Measurements from ENCODE around the gene SIK3. TPM values are rescaled to one million over a fixed set of nuclear protein-coding genes. Genes with fewer than 3 reads are reported as not detected.

The SIK3 gene
- total RNA-seq, 1 donor, result 40.0 TPM

- H3K9me3 ChIP-seq (ENCODE audit: low read depth, low read length), result no peaks in the 10 kb centered on the region
- no peaks in the 10 kb centered on the region for H3K27me3 ChIP-seq (ENCODE audit: insufficient read depth, low read length)
- peaks cover 69% of the 10 kb centered on the region for H3K4me1 ChIP-seq (ENCODE audit: insufficient read depth, low read length)
- H3K4me3 ChIP-seq (ENCODE audit: low read length), result no peak overlapping the region
These were observed 170.9 kb downstream of the SIK3 start for GRCh38 chr11:116927163-116927974.

GRCh38 chr11:116925050-116925449, 173.2 kb downstream of the SIK3 start:
- Histone ChIP-seq H3K4me1 (ENCODE audit: insufficient read depth, low read length) (peaks cover 46% of the 10 kb centered on the region), H3K4me3 (ENCODE audit: low read length) (no peak overlapping the region)

GRCh38 chr11:116918925-116919655, 179.1 kb downstream of the SIK3 start:
- no peaks in the 10 kb centered on the region for H3K9me3 ChIP-seq (ENCODE audit: low read depth, low read length)
- no peaks in the 10 kb centered on the region for H3K27me3 ChIP-seq (ENCODE audit: insufficient read depth, low read length)
- H3K4me1 ChIP-seq (ENCODE audit: insufficient read depth, low read length), result peaks cover 2% of the 10 kb centered on the region
- no peak overlapping the region for H3K4me3 ChIP-seq (ENCODE audit: low read length)

More at GRCh38 chr11:116925050-116925449, 173.2 kb downstream of the SIK3 start:
- H3K9me3 ChIP-seq (ENCODE audit: low read depth, low read length), result no peaks in the 10 kb centered on the region
- H3K27me3 ChIP-seq (ENCODE audit: insufficient read depth, low read length), result no peaks in the 10 kb centered on the region

GRCh38 chr11:116917632-116918031, 180.6 kb downstream of the SIK3 start:
- Histone ChIP-seq H3K9me3 (ENCODE audit: low read depth, low read length) (no peaks in the 10 kb centered on the region), H3K4me1 (ENCODE audit: insufficient read depth, low read length) (peaks cover 10% of the 10 kb centered on the region), H3K4me3 (ENCODE audit: low read length) (no peak overlapping the region), H3K27me3 (ENCODE audit: insufficient read depth, low read length) (no peaks in the 10 kb centered on the region)

GRCh38 chr11:116916886-116917285, 181.3 kb downstream of the SIK3 start:
- no peaks in the 10 kb centered on the region for H3K9me3 ChIP-seq (ENCODE audit: low read depth, low read length)
- no peaks in the 10 kb centered on the region for H3K27me3 ChIP-seq (ENCODE audit: insufficient read depth, low read length)
- peaks cover 17% of the 10 kb centered on the region for H3K4me1 ChIP-seq (ENCODE audit: insufficient read depth, low read length)
- no peak overlapping the region for H3K4me3 ChIP-seq (ENCODE audit: low read length)

GRCh38 chr11:116916052-116916451, 182.2 kb downstream of the SIK3 start:
- Histone ChIP-seq H3K4me1 (ENCODE audit: insufficient read depth, low read length) (peaks cover 20% of the 10 kb centered on the region), H3K27me3 (ENCODE audit: insufficient read depth, low read length) (no peaks in the 10 kb centered on the region), H3K9me3 (ENCODE audit: low read depth, low read length) (no peaks in the 10 kb centered on the region), H3K4me3 (ENCODE audit: low read length) (no peak overlapping the region)

- peaks cover 42% of the 10 kb centered on the region for H3K4me1 ChIP-seq (ENCODE audit: insufficient read depth, low read length)
- no peak overlapping the region for H3K4me3 ChIP-seq (ENCODE audit: low read length)
- no peaks in the 10 kb centered on the region for H3K9me3 ChIP-seq (ENCODE audit: low read depth, low read length)
- no peaks in the 10 kb centered on the region for H3K27me3 ChIP-seq (ENCODE audit: insufficient read depth, low read length)
These were observed 185.2 kb downstream of the SIK3 start for GRCh38 chr11:116913000-116913399.

- Histone ChIP-seq H3K9me3 (ENCODE audit: low read depth, low read length) (no peaks in the 10 kb centered on the region), H3K4me1 (ENCODE audit: insufficient read depth, low read length) (peaks cover 45% of the 10 kb centered on the region), H3K4me3 (ENCODE audit: low read length) (no peak overlapping the region), H3K27me3 (ENCODE audit: insufficient read depth, low read length) (no peaks in the 10 kb centered on the region)
These were observed 186.1 kb downstream of the SIK3 start for GRCh38 chr11:116911976-116912734.

GRCh38 chr11:116910847-116911246, 187.4 kb downstream of the SIK3 start:
- Histone ChIP-seq H3K4me3 (ENCODE audit: low read length) (no peak overlapping the region), H3K4me1 (ENCODE audit: insufficient read depth, low read length) (peaks cover 58% of the 10 kb centered on the region), H3K27me3 (ENCODE audit: insufficient read depth, low read length) (no peaks in the 10 kb centered on the region), H3K9me3 (ENCODE audit: low read depth, low read length) (no peaks in the 10 kb centered on the region)

- Histone ChIP-seq H3K27me3 (ENCODE audit: insufficient read depth, low read length) (no peaks in the 10 kb centered on the region), H3K4me3 (ENCODE audit: low read length) (no peak overlapping the region), H3K4me1 (ENCODE audit: insufficient read depth, low read length) (peaks cover 59% of the 10 kb centered on the region), H3K9me3 (ENCODE audit: low read depth, low read length) (no peaks in the 10 kb centered on the region)
These were observed 187.8 kb downstream of the SIK3 start for GRCh38 chr11:116910378-116910777.

- H3K9me3 ChIP-seq (ENCODE audit: low read depth, low read length), result no peaks in the 10 kb centered on the region
- no peak overlapping the region for H3K4me3 ChIP-seq (ENCODE audit: low read length)
These were observed 189.0 kb downstream of the SIK3 start for GRCh38 chr11:116909245-116909644.

GRCh38 chr11:116906479-116906878, 191.7 kb downstream of the SIK3 start:
- Histone ChIP-seq H3K9me3 (ENCODE audit: low read depth, low read length) (no peaks in the 10 kb centered on the region), H3K4me1 (ENCODE audit: insufficient read depth, low read length) (peaks cover 42% of the 10 kb centered on the region), H3K4me3 (ENCODE audit: low read length) (no peak overlapping the region)

More at GRCh38 chr11:116909245-116909644, 189.0 kb downstream of the SIK3 start:
- Histone ChIP-seq H3K4me1 (ENCODE audit: insufficient read depth, low read length) (peaks cover 58% of the 10 kb centered on the region), H3K27me3 (ENCODE audit: insufficient read depth, low read length) (no peaks in the 10 kb centered on the region)

GRCh38 chr11:116903090-116903489, 195.1 kb downstream of the SIK3 start:
- H3K4me1 ChIP-seq (ENCODE audit: insufficient read depth, low read length), result peaks cover 21% of the 10 kb centered on the region
- H3K4me3 ChIP-seq (ENCODE audit: low read length), result no peak overlapping the region
- no peaks in the 10 kb centered on the region for H3K9me3 ChIP-seq (ENCODE audit: low read depth, low read length)
- H3K27me3 ChIP-seq (ENCODE audit: insufficient read depth, low read length), result no peaks in the 10 kb centered on the region

More at GRCh38 chr11:116906479-116906878, 191.7 kb downstream of the SIK3 start:
- H3K27me3 ChIP-seq (ENCODE audit: insufficient read depth, low read length), result no peaks in the 10 kb centered on the region

GRCh38 chr11:116901964-116902688, 196.1 kb downstream of the SIK3 start:
- H3K4me3 ChIP-seq (ENCODE audit: low read length), result no peak overlapping the region
- H3K9me3 ChIP-seq (ENCODE audit: low read depth, low read length), result no peaks in the 10 kb centered on the region
- H3K4me1 ChIP-seq (ENCODE audit: insufficient read depth, low read length), result peaks cover 17% of the 10 kb centered on the region
- H3K27me3 ChIP-seq (ENCODE audit: insufficient read depth, low read length), result no peaks in the 10 kb centered on the region
